NCI-H1436 (cell line): ENCODE measurements around the gene CACNA1C.

Experiments used
- DNase-seq: peaks from one replicate; lab custom pipeline; 2025; lab: John Stamatoyannopoulos, UW

Gene CACNA1C

GRCh38 chr12:2052826-2053678, at the start of gene CACNA1C:
TSS of gene CACNA1C (plus strand) at chr12:2052987. CDS start at chr12:2053563, 576 bp downstream.
- DNase-seq: peak; percentile 44

DNA sequence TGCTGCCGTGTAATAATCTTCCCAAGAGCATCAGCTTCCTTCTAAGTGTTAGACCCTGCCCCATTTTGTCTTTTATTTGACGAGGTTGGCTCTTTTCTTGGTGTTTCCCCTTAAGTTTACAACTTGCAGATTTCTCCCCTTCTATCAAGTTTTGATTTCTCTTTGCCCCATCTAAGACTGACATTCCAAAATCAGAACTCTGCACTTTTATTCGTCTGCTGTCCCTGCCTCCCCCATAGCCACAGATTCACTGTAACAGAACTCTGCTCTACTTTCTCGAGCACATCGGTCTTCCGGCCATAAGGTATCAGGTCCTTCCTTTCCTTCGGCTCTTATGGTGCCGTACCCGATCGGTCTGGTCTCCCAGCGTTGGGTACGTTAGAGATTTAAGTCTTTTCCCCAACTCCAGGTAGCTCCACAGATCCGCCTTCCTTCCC, 49.1 kb upstream of the CACNA1C start:
- no peak for DNase-seq

DNA sequence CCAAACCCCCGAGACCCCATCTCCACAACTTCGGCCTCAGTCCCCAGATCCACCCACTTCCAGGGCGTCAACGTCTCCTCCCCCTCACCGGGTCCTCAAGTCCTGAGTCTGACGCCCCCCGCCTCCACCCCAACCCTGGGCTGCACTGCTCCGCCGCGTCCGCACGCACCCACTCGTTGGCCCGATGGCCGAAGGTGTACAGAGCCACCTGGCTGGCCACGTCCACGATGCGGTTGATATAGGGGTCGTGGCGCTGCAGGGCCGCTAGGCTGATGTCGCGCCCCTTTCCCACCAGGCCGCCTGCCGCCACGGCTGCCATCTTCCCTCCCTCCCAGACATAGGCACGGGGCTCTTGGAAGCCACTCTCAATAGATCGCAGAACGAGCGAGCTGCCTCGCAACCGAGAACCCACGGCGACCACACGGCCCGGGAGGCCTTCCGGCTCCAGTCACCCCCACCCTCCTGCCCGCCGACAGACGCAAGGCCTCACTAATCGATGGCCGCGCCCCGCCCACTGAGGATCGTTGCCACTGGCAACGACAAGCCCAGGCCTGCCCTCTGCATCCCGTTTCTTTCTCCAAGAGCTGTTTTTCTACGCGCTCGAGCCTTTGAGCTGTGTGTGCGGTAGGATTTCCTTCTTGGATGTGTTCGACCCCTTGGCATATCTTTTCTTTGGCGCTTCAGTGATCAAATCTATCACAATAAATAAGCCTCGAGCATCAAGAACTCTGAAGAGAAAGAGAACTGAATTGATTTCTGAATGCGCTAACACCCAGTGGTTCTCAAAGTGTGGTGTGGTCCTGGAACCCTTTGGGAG, 48.5 kb upstream of the CACNA1C start, which contains the start of gene DCP1B:
Gene DCP1B (minus strand): TSS at position 345 of the 817 bp plus-strand sequence. CDS start 26 bp downstream, at position 319.
- DNase-seq: peak; percentile 92

GRCh38 chr12:2008677-2009076, 44.1 kb upstream of the CACNA1C start:
- DNase-seq: no peak

- no peak for DNase-seq
These were observed 43.2 kb upstream of the CACNA1C start for GRCh38 chr12:2009623-2010022.

DNA sequence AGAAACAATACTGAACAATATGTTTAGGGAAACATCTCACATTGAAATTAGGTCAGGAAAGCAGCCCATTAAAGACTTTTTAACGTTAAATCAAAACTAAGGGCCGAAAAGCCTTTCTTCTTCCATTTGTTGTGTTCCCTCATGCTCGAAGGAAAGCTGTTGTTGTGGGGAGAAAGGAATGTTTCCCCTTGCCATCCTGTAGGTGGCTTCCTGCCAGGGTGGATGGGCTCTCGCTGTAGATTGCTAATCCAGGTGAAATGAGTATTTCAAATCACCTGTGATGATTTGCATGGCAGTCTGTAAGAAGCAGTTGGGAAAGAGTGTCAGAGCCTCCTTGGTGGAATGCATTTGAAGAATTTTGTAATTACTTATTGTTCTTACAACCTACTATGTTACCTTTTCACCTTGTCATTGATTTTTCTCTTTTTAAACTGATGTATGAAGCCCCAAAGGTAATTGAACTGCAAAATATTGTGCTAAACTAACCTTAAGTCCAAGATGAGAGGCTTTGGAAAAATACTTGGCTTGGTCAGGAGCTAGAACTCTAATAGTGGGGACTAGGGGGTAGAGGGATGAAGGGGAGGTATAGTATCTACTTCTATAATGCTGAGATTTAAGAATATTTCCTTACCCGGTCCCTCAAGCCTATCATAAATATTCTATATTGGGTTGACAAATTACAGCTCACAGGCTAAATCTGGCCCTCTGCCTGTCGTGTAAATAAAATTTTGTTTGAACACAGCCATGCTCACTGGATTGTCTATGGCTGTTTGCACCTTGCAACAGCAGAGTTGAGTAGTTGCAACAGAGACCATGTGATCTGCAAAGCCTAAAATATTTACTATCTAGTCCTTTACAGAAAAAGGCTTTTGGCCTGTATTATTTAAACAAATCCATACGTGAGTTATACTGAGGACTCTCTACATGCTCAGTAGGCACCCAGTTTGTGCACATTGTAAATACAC, 40.9 kb upstream of the CACNA1C start:
- DNase-seq: no peak

GRCh38 chr12:2013086-2013485, 39.7 kb upstream of the CACNA1C start:
- DNase-seq: no peak

DNA sequence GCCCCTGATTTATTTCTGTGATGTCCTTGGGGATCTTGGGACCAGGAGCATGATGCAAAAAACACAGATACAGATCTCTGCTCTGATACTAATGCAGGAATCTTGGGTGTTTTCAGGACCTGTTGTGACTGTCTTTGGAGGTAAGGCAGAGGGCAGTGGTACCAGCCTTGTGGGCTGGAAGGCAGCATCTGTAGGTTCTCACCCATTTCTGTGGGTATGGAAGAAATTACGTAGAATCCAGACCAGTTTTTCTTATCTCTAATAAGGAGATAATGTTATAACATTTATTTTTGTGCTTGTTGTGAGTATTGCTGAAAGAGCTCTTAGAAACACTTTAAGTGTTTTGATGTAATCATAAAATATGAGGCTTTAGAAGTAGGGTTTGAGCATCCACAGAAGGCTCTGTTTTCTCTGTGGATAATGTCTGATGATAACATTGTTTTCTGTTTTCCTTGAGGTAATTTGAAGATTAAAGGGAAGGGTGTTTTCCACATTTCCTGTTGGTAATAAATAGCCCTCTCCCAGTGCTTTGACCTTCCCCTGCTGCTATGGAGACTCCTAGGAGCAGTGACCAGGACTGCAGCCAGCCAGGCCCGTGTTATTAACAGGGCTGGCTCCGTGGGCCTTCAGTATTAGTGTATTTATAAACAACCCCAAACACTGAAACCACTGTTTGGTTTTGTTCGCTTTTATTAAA, 39.1 kb upstream of the CACNA1C start:
- no peak for DNase-seq

- DNase-seq: no peak
These were observed 38.6 kb upstream of the CACNA1C start for GRCh38 chr12:2014231-2014630.

DNA sequence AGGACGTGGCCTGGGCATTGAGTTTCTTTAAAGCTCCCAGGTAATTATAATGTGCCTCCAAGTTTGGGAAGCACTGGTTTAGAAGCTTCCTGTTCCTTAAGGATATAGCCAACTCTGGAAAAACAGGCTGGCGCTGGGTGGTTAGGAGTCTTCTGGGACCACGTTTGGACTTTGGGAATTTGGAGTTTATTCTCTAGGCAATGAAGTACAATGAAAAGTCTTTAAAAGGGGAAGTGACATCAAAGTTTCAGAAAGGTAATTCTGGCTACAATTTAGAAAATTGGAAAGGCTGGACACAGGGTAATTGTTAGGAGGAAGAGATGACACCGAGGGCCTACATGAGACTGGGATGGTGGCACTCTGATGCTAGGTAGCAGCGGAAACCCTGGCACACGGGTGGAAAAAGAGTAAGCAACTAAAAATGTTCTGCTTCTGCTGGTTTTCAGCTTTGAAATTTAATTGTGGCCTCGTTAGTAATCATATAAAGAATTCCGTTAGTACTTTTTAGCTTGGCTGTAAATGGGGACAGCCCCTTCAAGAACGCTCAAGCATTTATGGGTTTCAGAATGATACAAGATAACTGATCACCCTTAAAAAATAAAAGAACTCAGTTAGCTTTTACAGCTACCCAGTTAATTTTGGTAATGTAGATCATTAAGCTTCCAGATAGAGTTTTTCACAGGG, 35.8 kb upstream of the CACNA1C start:
- DNase-seq: no peak

- DNase-seq: no peak
These were observed 35.0 kb upstream of the CACNA1C start for GRCh38 chr12:2017546-2018337.

DNA sequence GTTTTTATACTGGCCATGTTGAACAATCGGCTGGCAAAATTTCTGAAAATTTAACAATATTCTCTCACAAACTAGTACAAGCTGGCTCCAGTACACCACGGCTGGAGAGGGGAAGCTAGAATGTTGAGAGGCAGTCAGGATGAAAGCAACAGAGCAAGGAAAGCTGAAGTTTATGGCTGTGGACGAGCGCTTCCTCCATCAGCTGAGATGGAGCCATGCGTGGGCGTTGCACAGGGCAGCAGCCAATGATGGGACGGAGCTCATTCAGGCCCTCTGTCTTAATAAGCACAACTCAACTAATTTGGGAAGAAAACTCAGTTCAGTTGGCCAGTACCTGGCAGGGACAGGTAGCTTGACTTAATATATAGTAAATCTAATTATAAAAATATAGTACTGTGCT, 34.4 kb upstream of the CACNA1C start:
- no peak for DNase-seq

GRCh38 chr12:2019126-2019525, 33.7 kb upstream of the CACNA1C start:
- DNase-seq: no peak

GRCh38 chr12:2020511-2020910, 32.3 kb upstream of the CACNA1C start:
- DNase-seq: no peak

GRCh38 chr12:2023365-2023764, 29.4 kb upstream of the CACNA1C start:
- no peak for DNase-seq

GRCh38 chr12:2027351-2027750, 25.4 kb upstream of the CACNA1C start:
- DNase-seq: no peak

GRCh38 chr12:2029851-2030250, 22.9 kb upstream of the CACNA1C start:
- no peak for DNase-seq

DNA sequence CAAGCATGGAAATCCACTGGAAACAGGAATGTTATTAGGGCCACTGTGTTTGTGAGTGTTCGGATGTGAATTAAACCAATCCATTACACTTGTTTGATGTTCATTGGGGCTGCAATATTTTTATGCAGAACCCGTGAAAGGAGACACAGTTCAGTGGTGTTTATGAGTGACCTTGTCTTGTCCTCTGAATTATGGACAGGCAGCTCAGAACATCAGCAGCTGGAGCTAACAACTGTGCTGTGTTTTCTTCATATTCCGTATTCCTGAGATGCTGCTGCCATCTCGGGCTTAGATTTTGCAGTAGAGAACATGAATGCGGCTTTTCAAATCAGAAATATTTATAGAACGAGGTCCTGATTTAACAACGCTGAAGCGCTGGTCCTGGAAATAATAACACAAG, 20.3 kb upstream of the CACNA1C start:
- DNase-seq: no peak

DNA sequence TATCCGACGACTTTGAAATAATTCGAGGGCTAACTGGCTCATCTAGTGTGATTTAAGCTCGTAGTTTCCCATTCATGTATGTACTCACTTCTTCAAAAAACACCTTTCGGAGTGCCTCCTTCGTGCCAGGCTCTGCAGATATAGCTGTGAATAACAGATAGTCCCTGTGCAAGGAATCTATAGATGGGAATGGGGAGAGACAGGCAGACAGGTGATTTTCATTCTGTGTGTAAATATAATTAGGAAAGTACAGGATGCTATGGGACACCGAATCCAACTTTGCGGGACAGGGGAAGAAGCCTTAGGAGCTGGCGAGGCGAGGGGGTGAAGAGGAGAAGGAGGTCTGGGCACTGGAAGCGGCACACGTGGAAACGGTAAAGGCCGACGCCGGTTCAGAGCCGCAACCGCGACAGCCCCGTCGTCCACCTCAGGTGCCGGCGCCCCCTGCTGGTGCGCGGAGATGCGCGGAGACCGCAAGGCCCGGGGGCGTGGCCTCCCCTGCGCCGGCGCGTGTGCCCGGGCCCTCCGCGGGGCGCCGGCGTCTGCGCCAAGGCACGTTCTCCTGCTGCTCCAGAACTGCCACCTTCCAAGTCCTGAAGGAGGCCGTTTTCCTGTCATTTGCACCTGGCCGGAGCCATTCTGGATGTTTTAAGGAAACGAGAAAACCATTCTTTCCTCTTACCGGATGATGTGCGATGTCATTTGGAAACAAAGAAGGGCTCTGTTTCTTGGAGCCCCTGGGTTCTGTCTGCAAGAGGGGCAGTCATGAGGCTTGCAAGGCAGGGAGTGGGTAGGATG, 18.0 kb upstream of the CACNA1C start:
- peak; percentile 91 for DNase-seq
